Activated T-cell treated with anti-CD3 and anti-CD28 coated beads, Interleukin-2, amount 50 U/mL, for 4 hours (primary cell): Measurements from ENCODE around the gene SNCAIP. TPM values are rescaled to one million over a fixed set of nuclear protein-coding genes. Genes with fewer than 3 reads are reported as not detected.
"Not testable (repeated sequence)": the region's sequence is repeated elsewhere in the genome, so short reads cannot be mapped to it uniquely, and the experiment has no call there.

Experiments used
- ATAC-seq, 2 donors: fragments of 200-7000 bp; cut with Tn5 transposase; one replicate each; pipeline ENCODE4 v1.10.0; 2021
- DNase-seq: peaks from one replicate; pipeline ENCODE4 v3.0.0-alpha.2; 2020
- H3K27me3 Mint-ChIP-seq: one replicate; pipeline ENCODE4 v1.8.0; 2021; ENCODE audit warnings: low read depth, mixed read lengths
- H3K36me3 Mint-ChIP-seq: one replicate; pipeline ENCODE4 v1.8.0; 2022; ENCODE audit warnings: mixed read lengths; ENCODE audit not compliant: insufficient read depth
- H3K4me1 Mint-ChIP-seq: one replicate; pipeline ENCODE4 v1.8.0; 2021; ENCODE audit warnings: low read depth, mixed read lengths
- H3K4me3 Mint-ChIP-seq: one replicate; pipeline ENCODE4 v1.8.0; 2021; ENCODE audit warnings: mild to moderate bottlenecking, moderate library complexity, mixed read lengths
- H3K9me3 Mint-ChIP-seq: one replicate; pipeline ENCODE4 v1.8.0; 2021; ENCODE audit warnings: mixed read lengths
- total RNA-seq, 3 donors: library from RNA; stranded (reverse); gene quantifications; one replicate each; pipeline ENCODE4 v1.2.1, GENCODE V29; 2021

SNCAIP gene
- total RNA-seq, 3 donors from 2014 or later, result not detected

GRCh38 chr5:122471752-122472061 lies 159.7 kb downstream of the SNCAIP start:
- H3K4me1 Mint-ChIP-seq, result no peaks in the 10 kb centered on the region
- ATAC-seq (no peak), DNase-seq (no peak)
- H3K36me3 Mint-ChIP-seq, result no peaks in the 10 kb centered on the region
- peaks cover 3% of the 10 kb centered on the region for H3K27me3 Mint-ChIP-seq
- no peaks in the 10 kb centered on the region for H3K9me3 Mint-ChIP-seq
- no peak overlapping the region for H3K4me3 Mint-ChIP-seq

GRCh38 chr5:122473138-122473843 lies 161.3 kb downstream of the SNCAIP start:
- ATAC-seq, result no peak
- Mint-ChIP-seq H3K4me3 (no peak overlapping the region), H3K27me3 (peaks cover 2% of the 10 kb centered on the region)

GRCh38 chr5:122473941-122474340 lies 161.9 kb downstream of the SNCAIP start:
- no peak for DNase-seq
- no peak for ATAC-seq
- H3K27me3 Mint-ChIP-seq, result peaks cover 2% of the 10 kb centered on the region
- H3K4me3 Mint-ChIP-seq, result no peak overlapping the region
- no peaks in the 10 kb centered on the region for H3K36me3 Mint-ChIP-seq
- H3K9me3 Mint-ChIP-seq, result no peaks in the 10 kb centered on the region
- no peaks in the 10 kb centered on the region for H3K4me1 Mint-ChIP-seq

More at GRCh38 chr5:122473138-122473843, 161.3 kb downstream of the SNCAIP start:
- no peaks in the 10 kb centered on the region for H3K4me1 Mint-ChIP-seq
- DNase-seq, result no peak
- H3K36me3 Mint-ChIP-seq, result no peaks in the 10 kb centered on the region
- no peaks in the 10 kb centered on the region for H3K9me3 Mint-ChIP-seq

- Mint-ChIP-seq H3K27me3 (peaks cover 2% of the 10 kb centered on the region), H3K9me3 (no peaks in the 10 kb centered on the region), H3K4me1 (no peaks in the 10 kb centered on the region), H3K36me3 (no peaks in the 10 kb centered on the region), H3K4me3 (no peak overlapping the region)
- DNase-seq, result no peak
- no peak for ATAC-seq
Observed at GRCh38 chr5:122478741-122479442, 166.9 kb downstream of the SNCAIP start.

GRCh38 chr5:122480146-122480545 lies 168.1 kb downstream of the SNCAIP start:
- ATAC-seq, result no peak
- Mint-ChIP-seq H3K4me3 (no peak overlapping the region), H3K4me1 (no peaks in the 10 kb centered on the region), H3K9me3 (no peaks in the 10 kb centered on the region), H3K27me3 (peaks cover 2% of the 10 kb centered on the region), H3K36me3 (no peaks in the 10 kb centered on the region)
- DNase-seq, result no peak

- Mint-ChIP-seq H3K9me3 (peaks cover 3% of the 10 kb centered on the region), H3K36me3 (no peaks in the 10 kb centered on the region), H3K4me3 (no peak overlapping the region), H3K27me3 (no peaks in the 10 kb centered on the region), H3K4me1 (no peaks in the 10 kb centered on the region)
- DNase-seq, result no peak
- no peak for ATAC-seq
Observed at GRCh38 chr5:122484103-122484502, 172.1 kb downstream of the SNCAIP start.

- Mint-ChIP-seq H3K9me3 (peaks cover 3% of the 10 kb centered on the region), H3K4me1 (no peaks in the 10 kb centered on the region), H3K36me3 (no peaks in the 10 kb centered on the region), H3K27me3 (no peaks in the 10 kb centered on the region), H3K4me3 (no peak overlapping the region)
- ATAC-seq (no peak), DNase-seq (no peak)
Observed at GRCh38 chr5:122485226-122485625, 173.2 kb downstream of the SNCAIP start.

GRCh38 chr5:122486616-122487015 lies 174.6 kb downstream of the SNCAIP start:
- H3K9me3 Mint-ChIP-seq, DNase-seq, H3K36me3 Mint-ChIP-seq, H3K27me3 Mint-ChIP-seq, ATAC-seq, H3K4me3 Mint-ChIP-seq, H3K4me1 Mint-ChIP-seq: not testable (repeated sequence)

- Mint-ChIP-seq H3K4me3 (no peak overlapping the region), H3K9me3 (peaks cover 3% of the 10 kb centered on the region), H3K36me3 (no peaks in the 10 kb centered on the region), H3K4me1 (no peaks in the 10 kb centered on the region), H3K27me3 (no peaks in the 10 kb centered on the region)
- no peak for ATAC-seq
- no peak for DNase-seq
Observed at GRCh38 chr5:122490718-122491117, 178.7 kb downstream of the SNCAIP start.

GRCh38 chr5:122492675-122493074 lies 180.6 kb downstream of the SNCAIP start:
- no peaks in the 10 kb centered on the region for H3K4me1 Mint-ChIP-seq

GRCh38 chr5:122493091-122494021 lies 181.3 kb downstream of the SNCAIP start:
- ATAC-seq, result no peak
- Mint-ChIP-seq H3K4me3 (no peak overlapping the region), H3K9me3 (peaks cover 3% of the 10 kb centered on the region), H3K27me3 (no peaks in the 10 kb centered on the region), H3K36me3 (no peaks in the 10 kb centered on the region), H3K4me1 (no peaks in the 10 kb centered on the region)
- DNase-seq, result no peak

More at GRCh38 chr5:122492675-122493074, 180.6 kb downstream of the SNCAIP start:
- H3K4me3 Mint-ChIP-seq, result no peak overlapping the region
- ATAC-seq (no peak), DNase-seq (no peak)
- H3K27me3 Mint-ChIP-seq, result no peaks in the 10 kb centered on the region
- H3K9me3 Mint-ChIP-seq, result peaks cover 3% of the 10 kb centered on the region
- no peaks in the 10 kb centered on the region for H3K36me3 Mint-ChIP-seq

- Mint-ChIP-seq H3K4me3 (no peak overlapping the region), H3K36me3 (no peaks in the 10 kb centered on the region), H3K27me3 (no peaks in the 10 kb centered on the region), H3K4me1 (no peaks in the 10 kb centered on the region), H3K9me3 (no peaks in the 10 kb centered on the region)
- no peak for DNase-seq
- ATAC-seq, result no peak
Observed at GRCh38 chr5:122494109-122494508, 182.1 kb downstream of the SNCAIP start.

- ATAC-seq (no peak), DNase-seq (no peak)
- H3K27me3 Mint-ChIP-seq, result no peaks in the 10 kb centered on the region
- no peaks in the 10 kb centered on the region for H3K36me3 Mint-ChIP-seq
- H3K4me1 Mint-ChIP-seq, result no peaks in the 10 kb centered on the region
- no peaks in the 10 kb centered on the region for H3K9me3 Mint-ChIP-seq
- H3K4me3 Mint-ChIP-seq, result no peak overlapping the region
Observed at GRCh38 chr5:122498163-122498562, 186.1 kb downstream of the SNCAIP start.

GRCh38 chr5:122499585-122499984 lies 187.5 kb downstream of the SNCAIP start:
- ATAC-seq (no peak), DNase-seq (no peak)
- Mint-ChIP-seq H3K9me3 (no peaks in the 10 kb centered on the region), H3K36me3 (no peaks in the 10 kb centered on the region), H3K4me3 (no peak overlapping the region), H3K4me1 (no peaks in the 10 kb centered on the region), H3K27me3 (no peaks in the 10 kb centered on the region)
